BJ (cell line): ENCODE results near the gene MTMR12. TPM values are rescaled to one million over a fixed set of nuclear protein-coding genes. Genes with fewer than 3 reads are reported as not detected.

ENCODE experiments used
- CTCF ChIA-PET: fragments of 350-600 bp; formaldehyde crosslinking; extraction: SDS; loops from one replicate; lab custom pipeline; 2021; ENCODE audit warnings: antibody characterized with exemption, inconsistent platforms; lab: Yijun Ruan, JAX
- POLR2A ChIA-PET: fragments of 300-600 bp; sonication (Branson Sonifier 250); formaldehyde crosslinking; extraction: SDS; loops from one replicate; lab custom pipeline; 2021; ENCODE audit warnings: antibody characterized with exemption; lab: Charles Lee
- DNase-seq: peaks from one replicate; pipeline ENCODE4 v3.0.0-alpha.2; 2011; ENCODE audit warnings: low read depth
- H3K27me3 ChIP-seq: 2 replicates; pipeline ENCODE4 v1.6.0; 2011; ENCODE audit warnings: low read length; ENCODE audit not compliant: control insufficient read depth, insufficient read depth
- H3K36me3 ChIP-seq: 2 replicates; pipeline ENCODE4 v1.5.1; 2011; ENCODE audit warnings: low read length; ENCODE audit not compliant: control insufficient read depth, insufficient read depth
- H3K4me3 ChIP-seq: 2 replicates; pipeline ENCODE4 v1.5.1; 2011; ENCODE audit warnings: low read depth, mild to moderate bottlenecking, control low read depth, low read length
- CTCF ChIP-seq: IDR thresholded peaks from 2 replicates; pipeline ENCODE4 v1.5.1; 2011; ENCODE audit warnings: low read depth, mild to moderate bottlenecking, control low read depth, inconsistent platforms, low read length, moderate library complexity; ENCODE audit not compliant: insufficient read depth
- polyA plus RNA-seq: library from polyadenylated mRNA; depleted of rRNA; stranded (reverse); fragments of >200 nt; gene quantifications from 2 replicates; pipeline ENCODE4 v1.2.3, GENCODE V29; 2011

The MTMR12 gene
- polyA plus RNA-seq, 1 experiment: 11.1 TPM

- H3K27me3 ChIP-seq: no peaks in the 10 kb centered on the region
- ChIA-PET CTCF (interaction anchor here (1.2 to 2.3 kb wide), 3 partner anchors 8 to 43 kb away, joined by 3 to 11 read pairs (median 6); no protein-coding TSS in a partner anchor), POLR2A (interaction anchor here (0.5 kb wide), 1 partner anchor 106 kb away, joined by 3 read pairs; no protein-coding TSS in a partner anchor)
- peaks cover 7% of the 10 kb centered on the region for H3K36me3 ChIP-seq
- TF ChIP-seq CTCF: no peak
- no peak overlapping the region for H3K4me3 ChIP-seq
- DNase-seq: no peak
These were observed 36.4 kb downstream of the MTMR12 start for GRCh38 chr5:32276173-32276853.

GRCh38 chr5:32275396-32275741 is 37.4 kb downstream of the MTMR12 start:
- ChIA-PET CTCF (interaction anchor here (0.8 to 2.3 kb wide), 4 partner anchors 9 to 42 kb away, joined by 3 to 11 read pairs (median 6); no protein-coding TSS in a partner anchor), POLR2A (interaction anchor here (0.5 kb wide), 1 partner anchor 105 kb away, joined by 3 read pairs; no protein-coding TSS in a partner anchor)
- peaks cover 7% of the 10 kb centered on the region for H3K36me3 ChIP-seq

GRCh38 chr5:32274548-32275395 is 38.0 kb downstream of the MTMR12 start:
- CTCF ChIA-PET: interaction anchor here (0.6 to 2.3 kb wide), 5 partner anchors 13 to 56 kb away, joined by 3 to 11 read pairs (median 3); no protein-coding TSS in a partner anchor

More at GRCh38 chr5:32275396-32275741, 37.4 kb downstream of the MTMR12 start:
- no peak overlapping the region for H3K4me3 ChIP-seq
- no peak for TF ChIP-seq CTCF
- DNase-seq: no peak
- no peaks in the 10 kb centered on the region for H3K27me3 ChIP-seq

GRCh38 chr5:32273821-32274220 is 38.9 kb downstream of the MTMR12 start:
- peaks cover 7% of the 10 kb centered on the region for H3K36me3 ChIP-seq
- H3K27me3 ChIP-seq: no peaks in the 10 kb centered on the region
- POLR2A ChIA-PET: no interaction called here
- CTCF ChIA-PET: interaction anchor here (1.3 to 2.3 kb wide), 3 partner anchors 41 to 57 kb away, joined by 3 to 11 read pairs (median 7); no protein-coding TSS in a partner anchor
- no peak for TF ChIP-seq CTCF
- no peak overlapping the region for H3K4me3 ChIP-seq
- DNase-seq: no peak

More at GRCh38 chr5:32274548-32275395, 38.0 kb downstream of the MTMR12 start:
- no peak for TF ChIP-seq CTCF
- POLR2A ChIA-PET: no interaction called here
- no peaks in the 10 kb centered on the region for H3K27me3 ChIP-seq
- peaks cover 7% of the 10 kb centered on the region for H3K36me3 ChIP-seq
- no peak overlapping the region for H3K4me3 ChIP-seq
- no peak for DNase-seq

GRCh38 chr5:32272746-32273145 is 40.0 kb downstream of the MTMR12 start:
- Histone ChIP-seq H3K27me3 (no peaks in the 10 kb centered on the region), H3K36me3 (peaks cover 7% of the 10 kb centered on the region), H3K4me3 (no peak overlapping the region)
- no peak for TF ChIP-seq CTCF
- ChIA-PET POLR2A (no interaction called here), CTCF (interaction anchor here (0.7 to 1.8 kb wide), 2 partner anchors 17 to 56 kb away, joined by 3 to 7 read pairs; no protein-coding TSS in a partner anchor)
- no peak for DNase-seq
